Naive B cell (primary cell): ENCODE measurements around the gene ATAD5. TPM values are rescaled to one million over a fixed set of nuclear protein-coding genes. Genes with fewer than 3 reads are reported as not detected.
A peak's percentile ranks its signal among the peaks of the same experiment; 100 is the strongest.
"Not testable (repeated sequence)": the region's sequence is repeated elsewhere in the genome, so short reads cannot be mapped to it uniquely, and the experiment has no call there.

Source experiments
- ATAC-seq, 2 donors: fragments of 150-1000 bp; cut with Tn5 transposase; 2 replicates each; pipeline ENCODE4 v1.10.0; 2021; ENCODE audit warnings: low read depth in 2 of 2, mild to moderate bottlenecking in 2 of 2, moderate library complexity in 2 of 2
- DNase-seq: peaks from one replicate; pipeline ENCODE4 v3.0.0; 2022
- H3K27ac Mint-ChIP-seq, 6 donors: one replicate each; pipeline ENCODE4 v1.8.0; 2020 to 2022; ENCODE audit warnings: mild to moderate bottlenecking in 6 of 6, mixed read lengths in 6 of 6, moderate library complexity in 5 of 6, inconsistent platforms in 2 of 6
- H3K27me3 Mint-ChIP-seq, 3 donors: one replicate each; pipeline ENCODE4 v1.8.0; 2021 to 2022; ENCODE audit warnings: mixed read lengths in 3 of 3, mild to moderate bottlenecking in 1 of 3
- H3K36me3 Mint-ChIP-seq, 2 donors: one replicate each; pipeline ENCODE4 v1.8.0; 2020 to 2022; ENCODE audit warnings: mixed read lengths in 2 of 2, inconsistent platforms in 1 of 2, mild to moderate bottlenecking in 1 of 2
- H3K4me1 Mint-ChIP-seq, 3 donors: one replicate each; pipeline ENCODE4 v1.8.0; 2020 to 2022; ENCODE audit warnings: mixed read lengths in 3 of 3, inconsistent platforms in 1 of 3, mild to moderate bottlenecking in 1 of 3, moderate library complexity in 1 of 3
- H3K4me3 Mint-ChIP-seq, 8 donors: one replicate each; pipeline ENCODE4 v1.8.0; 2020 to 2022; ENCODE audit warnings: mild to moderate bottlenecking in 8 of 8, mixed read lengths in 8 of 8, moderate library complexity in 8 of 8, inconsistent platforms in 2 of 8
- H3K9me3 Mint-ChIP-seq, 7 donors: one replicate each; pipeline ENCODE4 v1.8.0; 2020 to 2022; ENCODE audit warnings: mixed read lengths in 7 of 7, mild to moderate bottlenecking in 5 of 7, inconsistent platforms in 2 of 7, moderate library complexity in 1 of 7
- polyA plus RNA-seq, 6 donors: library from polyadenylated mRNA; unstranded; fragments of 300-500 nt; fragmentation: Illumina TruSeq; gene quantifications; one replicate each; pipeline ENCODE4 v1.2.3, GENCODE V29; 2021; ENCODE audit warnings: low read depth in 6 of 6

Gene ATAD5
- polyA plus RNA-seq, 6 donors from 2014 or later: 1.1 to 2.7 (median 2.4) TPM; not detected in 1

- Mint-ChIP-seq H3K9me3 (no peaks in the 10 kb centered on the region), H3K4me1 (peaks cover 38 to 62% (median 39%) of the 10 kb centered on the region in 3 donors), H3K27ac (peak within 1 kb of the TSS; percentile 91 to 98 (median 94)), H3K27me3 (no peaks in the 10 kb centered on the region), H3K36me3 (peaks cover 8 to 13% of the 10 kb centered on the region in 2 donors), H3K4me3 (peak within 1 kb of the TSS; percentile 92 to 99 (median 97))
- DNase-seq: peak; percentile 86
- peak; percentile 97 for ATAC-seq
These were observed 74.5 kb downstream of the ATAD5 start, which contains the start of gene TEFM for GRCh38 chr17:30906101-30906911. Gene TEFM, minus strand, starts transcription at chr17:30906238. Its CDS starts 40 bp downstream, at chr17:30906198.

- DNase-seq (no peak), ATAC-seq (no peak)
- no peaks in the 10 kb centered on the region for H3K27me3 Mint-ChIP-seq
- no peaks in the 10 kb centered on the region for H3K9me3 Mint-ChIP-seq
- peaks cover 28 to 46% (median 28%) of the 10 kb centered on the region in 3 donors for H3K4me1 Mint-ChIP-seq
- peak overlapping the region in 4 of 8 donors; percentile 12 to 83 (median 38) for H3K4me3 Mint-ChIP-seq
- H3K36me3 Mint-ChIP-seq: peaks cover 1 to 2% of the 10 kb centered on the region in 2 donors
- H3K27ac Mint-ChIP-seq: peak overlapping the region in 1 of 6 donors; percentile 40
These were observed 77.1 kb downstream of the ATAD5 start for GRCh38 chr17:30908717-30909420.

- H3K36me3 Mint-ChIP-seq, ATAC-seq, DNase-seq, H3K27me3 Mint-ChIP-seq, H3K9me3 Mint-ChIP-seq: not testable (repeated sequence)
- peaks cover 27 to 39% (median 27%) of the 10 kb centered on the region in 3 donors for H3K4me1 Mint-ChIP-seq
- peak overlapping the region in 1 of 8 donors; percentile 48 for H3K4me3 Mint-ChIP-seq
- peak overlapping the region in 1 of 6 donors; percentile 59 for H3K27ac Mint-ChIP-seq
These were observed 78.4 kb downstream of the ATAD5 start for GRCh38 chr17:30910151-30910550.

GRCh38 chr17:30913955-30914354 is 82.2 kb downstream of the ATAD5 start:
- H3K36me3 Mint-ChIP-seq: no peaks in the 10 kb centered on the region
- H3K4me1 Mint-ChIP-seq: peaks cover 4 to 7% (median 7%) of the 10 kb centered on the region in 3 donors
- no peaks in the 10 kb centered on the region for H3K9me3 Mint-ChIP-seq
- no peaks in the 10 kb centered on the region for H3K27me3 Mint-ChIP-seq
- no peak for DNase-seq
- peak; percentile 59 to 64 for ATAC-seq
- peak overlapping the region in 1 of 6 donors; percentile 21 for H3K27ac Mint-ChIP-seq
- H3K4me3 Mint-ChIP-seq: peak overlapping the region in 1 of 8 donors; percentile 44

- no peaks in the 10 kb centered on the region for H3K9me3 Mint-ChIP-seq
- no peak for ATAC-seq
- no peak for DNase-seq
- H3K27ac Mint-ChIP-seq: peak overlapping the region in 1 of 6 donors; percentile 36
- H3K27me3 Mint-ChIP-seq: no peaks in the 10 kb centered on the region
- H3K4me1 Mint-ChIP-seq: peaks cover 4 to 10% (median 7%) of the 10 kb centered on the region in 3 donors
- peak overlapping the region in 1 of 8 donors; percentile 2 for H3K4me3 Mint-ChIP-seq
- H3K36me3 Mint-ChIP-seq: no peaks in the 10 kb centered on the region
These were observed 84.3 kb downstream of the ATAD5 start for GRCh38 chr17:30915833-30916611.

GRCh38 chr17:30917050-30917449 is 85.3 kb downstream of the ATAD5 start:
- H3K36me3 Mint-ChIP-seq: no peaks in the 10 kb centered on the region
- H3K4me3 Mint-ChIP-seq: no peak overlapping the region
- no peaks in the 10 kb centered on the region for H3K27me3 Mint-ChIP-seq

GRCh38 chr17:30920282-30920681 is 88.5 kb downstream of the ATAD5 start:
- Mint-ChIP-seq H3K27ac (peak overlapping the region in 3 of 6 donors; percentile 22 to 78 (median 55)), H3K27me3 (no peaks in the 10 kb centered on the region), H3K4me3 (peak overlapping the region in 3 of 8 donors; percentile 7 to 85 (median 51)), H3K9me3 (no peaks in the 10 kb centered on the region), H3K36me3 (no peaks in the 10 kb centered on the region), H3K4me1 (peaks cover 17 to 26% (median 20%) of the 10 kb centered on the region in 3 donors)
- ATAC-seq: no peak
- no peak for DNase-seq

More at GRCh38 chr17:30917050-30917449, 85.3 kb downstream of the ATAD5 start:
- no peak for DNase-seq
- Mint-ChIP-seq H3K4me1 (peaks cover 10 to 16% (median 12%) of the 10 kb centered on the region in 3 donors), H3K9me3 (no peaks in the 10 kb centered on the region), H3K27ac (no peak overlapping the region)
- ATAC-seq: no peak

- peak overlapping the region; percentile 85 to 98 (median 97) for H3K4me3 Mint-ChIP-seq
- H3K36me3 Mint-ChIP-seq: no peaks in the 10 kb centered on the region
- H3K27ac Mint-ChIP-seq: peak overlapping the region in 5 of 6 donors; percentile 56 to 95 (median 63)
- no peaks in the 10 kb centered on the region for H3K9me3 Mint-ChIP-seq
- DNase-seq (no peak), ATAC-seq (peak; percentile 2 to 18)
- H3K27me3 Mint-ChIP-seq: no peaks in the 10 kb centered on the region
- peaks cover 17 to 26% (median 20%) of the 10 kb centered on the region in 3 donors for H3K4me1 Mint-ChIP-seq
These were observed 89.1 kb downstream of the ATAD5 start for GRCh38 chr17:30920683-30921543.

GRCh38 chr17:30921544-30922196 is 89.9 kb downstream of the ATAD5 start, which contains the start of gene ADAP2:
Gene ADAP2, plus strand, starts transcription at chr17:30921945. Its CDS starts 70 bp downstream, at chr17:30922015.
- DNase-seq: peak; percentile 39
- Mint-ChIP-seq H3K27ac (peak within 1 kb of the TSS; percentile 49 to 97 (median 64)), H3K4me1 (peaks cover 17 to 26% (median 20%) of the 10 kb centered on the region in 3 donors), H3K9me3 (no peaks in the 10 kb centered on the region), H3K36me3 (no peaks in the 10 kb centered on the region), H3K4me3 (peak within 1 kb of the TSS; percentile 90 to 98 (median 97)), H3K27me3 (no peaks in the 10 kb centered on the region)
- peak; percentile 69 to 73 for ATAC-seq

- Mint-ChIP-seq H3K27ac (peak overlapping the region in 5 of 6 donors; percentile 16 to 95 (median 55)), H3K36me3 (no peaks in the 10 kb centered on the region), H3K27me3 (no peaks in the 10 kb centered on the region), H3K9me3 (no peaks in the 10 kb centered on the region), H3K4me1 (peaks cover 17 to 26% (median 24%) of the 10 kb centered on the region in 3 donors), H3K4me3 (peak overlapping the region; percentile 90 to 95 (median 92))
- ATAC-seq (peak; percentile 57 to 60), DNase-seq (peak; percentile 29)
These were observed 90.7 kb downstream of the ATAD5 start for GRCh38 chr17:30922235-30923030.

GRCh38 chr17:30924341-30924740 is 92.6 kb downstream of the ATAD5 start:
- H3K4me3 Mint-ChIP-seq: peak overlapping the region in 5 of 8 donors; percentile 32 to 90 (median 48)
- H3K36me3 Mint-ChIP-seq: no peaks in the 10 kb centered on the region
- H3K27ac Mint-ChIP-seq: no peak overlapping the region
- ATAC-seq: no peak
- DNase-seq: no peak
- no peaks in the 10 kb centered on the region for H3K9me3 Mint-ChIP-seq
- no peaks in the 10 kb centered on the region for H3K27me3 Mint-ChIP-seq
- peaks cover 17 to 26% (median 24%) of the 10 kb centered on the region in 3 donors for H3K4me1 Mint-ChIP-seq
